Stomach (tissue), 9 donors: ENCODE results near the gene KCNAB1. TPM values are rescaled to one million over a fixed set of nuclear protein-coding genes. Genes with fewer than 3 reads are reported as not detected.
A peak's percentile ranks its signal among the peaks of the same experiment; 100 is the strongest.

ENCODE experiments used
- DNase-seq, 2 donors: peaks; one replicate each; pipeline versions ENCODE4 v3.0.0 to v3.0.0-alpha.2; 2013 to 2019
- H3K27ac ChIP-seq, 5 donors: fragments of 200-600 bp in 4 of 5; sonication (generic) in 4 of 5; one replicate each; pipeline ENCODE4 v1.5.1; 2013 to 2019; ENCODE audit warnings: mild to moderate bottlenecking in 1 of 5, moderate library complexity in 1 of 5
- H3K27me3 ChIP-seq, 3 donors: fragments of 200-600 bp; sonication (generic); one replicate each; pipeline ENCODE4 v1.5.1; 2017 to 2019; ENCODE audit warnings: mixed run types in 1 of 3
- H3K36me3 ChIP-seq, 4 donors: fragments of 200-600 bp; sonication (generic); 1 replicate in 3 of 4; 2 replicates in 1 of 4; pipeline ENCODE4 v1.5.1; 2016 to 2019
- H3K4me1 ChIP-seq, 4 donors: fragments of 200-600 bp; sonication (generic); one replicate each; pipeline ENCODE4 v1.5.1; 2016 to 2019
- H3K4me3 ChIP-seq, 4 donors: fragments of 200-600 bp; sonication (generic) in 3 of 4; one replicate each; pipeline ENCODE4 v1.5.1; 2016 to 2019; ENCODE audit warnings: mild to moderate bottlenecking in 1 of 4
- H3K9me3 ChIP-seq, 4 donors: fragments of 200-600 bp; sonication (generic); one replicate each; pipeline ENCODE4 v1.5.1; 2016 to 2019
- EP300 ChIP-seq: sonication (generic); formaldehyde crosslinking; IDR thresholded peaks from one replicate; pipeline ENCODE4 v1.6.1; 2017; ENCODE audit warnings: antibody characterized with exemption
- POLR2A ChIP-seq, 4 donors: fragments of 450-650 bp; IDR thresholded peaks; one replicate each; pipeline ENCODE4 v1.6.1; 2016; ENCODE audit warnings: antibody characterized with exemption in 4 of 4, control low read depth in 2 of 4, mild to moderate bottlenecking in 1 of 4, moderate library complexity in 1 of 4
- POLR2AphosphoS5 ChIP-seq, 3 donors: sonication (generic); formaldehyde crosslinking; IDR thresholded peaks; one replicate each; pipeline ENCODE4 v1.6.1; 2016; ENCODE audit warnings: antibody characterized with exemption in 3 of 3
- WGBS, 5 donors: extraction: QIAGEN DNeasy Blood & Tissue Kit in 3 of 5; methylation state at CpG; one replicate each; pipeline versions ENCODE4 v1.1.5 to v1.1.7; 2013 to 2018; 5-methylcytosine and 5-hydroxymethylcytosine counted together
- intact Hi-C: fragments of 100-400 bp; cut with DNase I; formaldehyde crosslinking; loops from one replicate; pipeline ENCODE4 v1.15.1; 2023; ENCODE audit warnings: low total_unique reads
- polyA plus RNA-seq, 3 donors: library from polyadenylated mRNA; stranded (reverse); fragments of 200-250 nt; gene quantifications; one replicate each; pipeline ENCODE4 v1.2.3, GENCODE V29; 2013
- total RNA-seq, 5 donors: library from RNA; depleted of rRNA; stranded (reverse); fragments of >200 nt; gene quantifications; one replicate each; pipeline versions ENCODE4 v1.1.0 to v1.2.3, GENCODE V29; 2014 to 2016
- TF ChIP-seq, protein P1 (sequence below), 7 experiments: fragments of 450-650 bp in 4 of 7; fragments of 200-600 bp in 3 of 7; sonication (generic) in 3 of 7; IDR thresholded peaks; one replicate each; pipeline ENCODE4 v1.5.1; 2016 to 2019; ENCODE audit warnings: antibody characterized with exemption in 7 of 7, control low read depth in 2 of 7, mild to moderate bottlenecking in 1 of 7
- donor health status: healthy with polysubstance abuse.
- donor health status: Bipolar disorder and iron deficiency.
- donor health status: healthy.

KCNAB1 gene
- total and polyA plus RNA-seq, 8 donors, result 0.12 to 3.8 (median 0.29) TPM; not detected in 2

DNA sequence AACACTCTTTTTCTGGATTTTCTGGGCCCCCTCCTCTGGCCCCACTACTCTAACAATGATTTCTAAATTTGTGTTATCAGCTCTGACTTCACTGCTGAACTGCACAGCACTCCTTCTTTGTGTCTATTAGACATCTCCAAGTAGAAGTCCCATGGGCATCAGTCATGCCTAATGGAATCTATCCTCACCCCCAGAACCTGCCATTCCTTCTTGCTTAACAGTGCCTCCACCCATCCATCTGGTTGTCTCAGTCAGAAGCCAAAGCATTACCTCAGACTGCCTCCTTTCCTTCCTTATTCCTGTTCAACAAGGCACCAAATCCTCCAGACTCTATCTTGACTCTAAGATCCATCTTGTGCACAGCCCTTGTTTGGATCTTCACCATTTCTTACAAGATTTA is 398.3 kb downstream of the KCNAB1 start:
- TF ChIP-seq EP300 (no peak), POLR2A (IDR thresholded peaks at IDR 0.05) (no peak), POLR2AphosphoS5 (IDR thresholded peaks at IDR 0.05) (no peak)
- TF ChIP-seq, protein P1, sequence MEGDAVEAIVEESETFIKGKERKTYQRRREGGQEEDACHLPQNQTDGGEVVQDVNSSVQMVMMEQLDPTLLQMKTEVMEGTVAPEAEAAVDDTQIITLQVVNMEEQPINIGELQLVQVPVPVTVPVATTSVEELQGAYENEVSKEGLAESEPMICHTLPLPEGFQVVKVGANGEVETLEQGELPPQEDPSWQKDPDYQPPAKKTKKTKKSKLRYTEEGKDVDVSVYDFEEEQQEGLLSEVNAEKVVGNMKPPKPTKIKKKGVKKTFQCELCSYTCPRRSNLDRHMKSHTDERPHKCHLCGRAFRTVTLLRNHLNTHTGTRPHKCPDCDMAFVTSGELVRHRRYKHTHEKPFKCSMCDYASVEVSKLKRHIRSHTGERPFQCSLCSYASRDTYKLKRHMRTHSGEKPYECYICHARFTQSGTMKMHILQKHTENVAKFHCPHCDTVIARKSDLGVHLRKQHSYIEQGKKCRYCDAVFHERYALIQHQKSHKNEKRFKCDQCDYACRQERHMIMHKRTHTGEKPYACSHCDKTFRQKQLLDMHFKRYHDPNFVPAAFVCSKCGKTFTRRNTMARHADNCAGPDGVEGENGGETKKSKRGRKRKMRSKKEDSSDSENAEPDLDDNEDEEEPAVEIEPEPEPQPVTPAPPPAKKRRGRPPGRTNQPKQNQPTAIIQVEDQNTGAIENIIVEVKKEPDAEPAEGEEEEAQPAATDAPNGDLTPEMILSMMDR (IDR thresholded peaks at IDR 0.05), result no peak
- Histone ChIP-seq H3K27ac (no peak overlapping the region), H3K4me3 (no peak overlapping the region), H3K27me3 (no peaks in the 10 kb centered on the region), H3K9me3 (no peaks in the 10 kb centered on the region), H3K36me3 (peaks cover 0 to 2% (median 0%) of the 10 kb centered on the region in 4 donors), H3K4me1 (peaks cover 0 to 14% (median 4%) of the 10 kb centered on the region in 4 donors)
- peak in 1 of 2 donors; percentile 46 for DNase-seq
- intact Hi-C loops, result no loop called here

DNA sequence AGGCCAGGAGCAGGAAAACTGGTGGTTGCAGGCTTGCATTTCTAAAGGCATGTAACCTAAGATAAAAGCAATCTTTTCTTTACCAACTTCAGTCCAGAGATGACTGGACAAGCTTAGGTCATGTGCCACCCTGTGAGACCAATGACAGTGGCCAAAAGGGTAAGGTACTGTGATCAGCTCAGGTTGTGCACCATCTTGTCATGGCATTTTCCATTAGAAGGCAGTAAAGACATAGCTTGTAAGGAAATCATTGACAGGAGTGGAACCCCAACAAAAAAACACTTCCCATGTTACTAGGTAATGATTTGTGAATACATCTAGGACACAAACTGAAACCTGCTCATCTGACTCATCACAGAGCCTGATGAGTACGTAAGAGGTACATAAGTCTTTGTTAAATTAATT is 399.4 kb downstream of the KCNAB1 start:
- Histone ChIP-seq H3K4me1 (peaks cover 0 to 14% (median 2%) of the 10 kb centered on the region in 4 donors), H3K27me3 (no peaks in the 10 kb centered on the region), H3K9me3 (no peaks in the 10 kb centered on the region), H3K4me3 (no peak overlapping the region), H3K27ac (no peak overlapping the region), H3K36me3 (peaks cover 0 to 7% (median 0%) of the 10 kb centered on the region in 4 donors)
- intact Hi-C loops, result no loop called here
- no peak for TF ChIP-seq POLR2AphosphoS5 (IDR thresholded peaks at IDR 0.05)
- WGBS, 5 donors, result 82 to 92% (median 86%) methylated on average over 1 of the region's 1 CpG
- no peak for DNase-seq

DNA sequence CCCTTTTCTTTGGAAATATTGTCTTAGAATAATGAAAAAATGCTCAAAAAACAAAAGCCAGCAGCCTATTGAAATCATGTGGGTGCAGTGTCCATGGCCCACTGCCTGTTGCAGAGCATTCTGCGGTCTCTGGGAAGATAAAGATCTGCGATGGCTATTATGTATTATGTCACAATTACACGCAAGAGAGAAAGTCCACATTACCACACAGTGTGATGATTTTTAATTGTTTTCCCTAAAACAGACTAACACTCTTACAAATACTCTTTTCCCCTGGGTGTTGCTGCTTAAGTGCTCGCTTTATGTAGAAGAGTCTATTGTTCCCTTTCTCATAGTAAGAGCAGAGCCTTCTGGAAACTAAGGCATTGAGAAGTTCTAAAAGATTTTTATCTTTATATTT is 402.3 kb downstream of the KCNAB1 start:
- Histone ChIP-seq H3K9me3 (no peaks in the 10 kb centered on the region), H3K27ac (no peak overlapping the region), H3K4me3 (no peak overlapping the region), H3K27me3 (no peaks in the 10 kb centered on the region), H3K4me1 (no peaks in the 10 kb centered on the region), H3K36me3 (peaks cover 0 to 7% (median 0%) of the 10 kb centered on the region in 4 donors)
- TF ChIP-seq, protein P1 (IDR thresholded peaks at IDR 0.05), result no peak
- no peak for TF ChIP-seq EP300
- TF ChIP-seq POLR2A (IDR thresholded peaks at IDR 0.05), result no peak
- no peak for TF ChIP-seq POLR2AphosphoS5 (IDR thresholded peaks at IDR 0.05)
- WGBS, 5 donors, result 86 to 99% (median 88%) methylated on average over 4 of the region's 4 CpGs
- no peak for DNase-seq
- intact Hi-C loops, result no loop called here

DNA sequence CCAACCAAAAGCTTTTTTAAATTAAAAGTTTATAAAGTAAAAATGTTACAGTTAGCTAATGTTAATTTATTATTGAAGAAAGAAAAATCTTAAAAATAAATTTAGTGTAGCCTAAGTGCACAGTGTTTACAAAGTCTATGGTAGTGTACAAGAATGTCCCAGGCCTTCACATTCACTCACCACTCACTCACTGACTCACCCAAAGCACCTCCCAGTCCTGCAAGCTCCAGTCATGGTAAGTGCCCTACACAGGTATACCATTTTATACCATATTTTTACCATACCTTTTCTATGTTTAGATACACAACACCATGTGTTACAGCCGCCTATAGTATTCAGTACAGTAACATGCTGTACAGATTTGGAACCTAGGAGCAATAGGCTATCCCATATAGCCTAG is 405.4 kb downstream of the KCNAB1 start:
- intact Hi-C loops, result no loop called here
- WGBS, 5 donors, result 96 to 100% (median 100%) methylated on average over 1 of the region's 1 CpG
- no peak for TF ChIP-seq EP300
- Histone ChIP-seq H3K4me1 (no peaks in the 10 kb centered on the region), H3K4me3 (no peak overlapping the region), H3K27ac (no peak overlapping the region), H3K27me3 (no peaks in the 10 kb centered on the region), H3K9me3 (no peaks in the 10 kb centered on the region), H3K36me3 (peaks cover 0 to 7% (median 1%) of the 10 kb centered on the region in 4 donors)
- DNase-seq, result no peak

DNA sequence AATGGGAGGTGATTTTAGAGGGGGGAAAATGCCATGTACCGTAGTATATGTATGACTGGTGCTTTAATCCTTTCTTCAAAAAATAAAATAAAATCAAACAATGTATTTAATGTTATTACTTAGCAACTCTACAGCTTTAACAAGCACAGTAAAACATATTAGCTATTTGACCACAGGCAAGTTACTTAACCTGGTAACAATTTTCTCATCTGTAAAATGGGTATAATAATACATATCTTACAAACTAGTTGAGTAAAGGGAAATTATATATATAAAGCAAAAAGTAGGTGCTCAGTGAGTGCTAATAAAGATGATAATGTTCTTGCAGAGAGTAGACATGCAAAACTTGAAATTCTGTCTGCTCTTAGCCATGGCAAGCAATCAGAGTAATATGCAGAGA is 406.7 kb downstream of the KCNAB1 start:
- TF ChIP-seq POLR2A (IDR thresholded peaks at IDR 0.05) (no peak), POLR2AphosphoS5 (IDR thresholded peaks at IDR 0.05) (no peak), EP300 (no peak)
- TF ChIP-seq, protein P1 (IDR thresholded peaks at IDR 0.05), result no peak
- 92 to 97% (median 93%) methylated on average over 1 of the region's 1 CpG for WGBS, 5 donors

More for the DNA sequence above, 406.7 kb downstream of the KCNAB1 start:
- H3K4me1 ChIP-seq, result no peaks in the 10 kb centered on the region
- DNase-seq, result no peak
- no peak overlapping the region for H3K4me3 ChIP-seq
- peaks cover 0 to 11% (median 7%) of the 10 kb centered on the region in 4 donors for H3K36me3 ChIP-seq
- intact Hi-C loops, result no loop called here
- no peak overlapping the region for H3K27ac ChIP-seq
- H3K9me3 ChIP-seq, result no peaks in the 10 kb centered on the region
- H3K27me3 ChIP-seq, result no peaks in the 10 kb centered on the region
